Stimulated activated CD8-positive, alpha-beta memory T cell treated with anti-CD3 and anti-CD28 coated beads, Interleukin-7, amount 100 ng/mL, for 48 hours (primary cell): ENCODE measurements around the gene CCNO.

Source experiments
- DNase-seq, 2 donors: peaks; one replicate each; pipeline ENCODE4 v3.0.0-alpha.2; 2020; ENCODE audit warnings: low read depth in 1 of 2; ENCODE audit errors: extremely low read depth in 1 of 2

CCNO gene

GRCh38 chr5:55222985-55223811, 10.2 kb downstream of the CCNO start:
- no peak for DNase-seq

- DNase-seq: no peak
These were observed 11.1 kb downstream of the CCNO start for GRCh38 chr5:55222092-55222984.

GRCh38 chr5:55220433-55221185, 12.8 kb downstream of the CCNO start:
- no peak for DNase-seq

- no peak for DNase-seq
These were observed 13.6 kb downstream of the CCNO start for GRCh38 chr5:55219770-55220169.

- DNase-seq: no peak
These were observed 14.4 kb downstream of the CCNO start for GRCh38 chr5:55218967-55219366.

- DNase-seq: no peak
These were observed 22.1 kb downstream of the CCNO start for GRCh38 chr5:55211184-55211874.

- no peak for DNase-seq
These were observed 28.4 kb downstream of the CCNO start for GRCh38 chr5:55205001-55205400.

- no peak for DNase-seq
These were observed 42.2 kb downstream of the CCNO start for GRCh38 chr5:55191165-55191564.

- DNase-seq: no peak
These were observed 44.5 kb downstream of the CCNO start for GRCh38 chr5:55188656-55189540.

GRCh38 chr5:55187370-55187769, 46.0 kb downstream of the CCNO start:
- no peak for DNase-seq
